Stomach (tissue), 9 donors: ENCODE results near the gene LTBR. TPM values are rescaled to one million over a fixed set of nuclear protein-coding genes. Genes with fewer than 3 reads are reported as not detected.

Experiments used
- DNase-seq, 2 donors: peaks; one replicate each; pipeline versions ENCODE4 v3.0.0 to v3.0.0-alpha.2; 2013 to 2019
- H3K27ac ChIP-seq, 5 donors: fragments of 200-600 bp in 4 of 5; sonication (generic) in 4 of 5; one replicate each; pipeline ENCODE4 v1.5.1; 2013 to 2019; ENCODE audit warnings: mild to moderate bottlenecking in 1 of 5, moderate library complexity in 1 of 5
- H3K27me3 ChIP-seq, 3 donors: fragments of 200-600 bp; sonication (generic); one replicate each; pipeline ENCODE4 v1.5.1; 2017 to 2019; ENCODE audit warnings: mixed run types in 1 of 3
- H3K36me3 ChIP-seq, 4 donors: fragments of 200-600 bp; sonication (generic); 1 replicate in 3 of 4; 2 replicates in 1 of 4; pipeline ENCODE4 v1.5.1; 2016 to 2019
- H3K4me1 ChIP-seq, 4 donors: fragments of 200-600 bp; sonication (generic); one replicate each; pipeline ENCODE4 v1.5.1; 2016 to 2019
- H3K4me3 ChIP-seq, 4 donors: fragments of 200-600 bp; sonication (generic) in 3 of 4; one replicate each; pipeline ENCODE4 v1.5.1; 2016 to 2019; ENCODE audit warnings: mild to moderate bottlenecking in 1 of 4
- H3K9me3 ChIP-seq, 4 donors: fragments of 200-600 bp; sonication (generic); one replicate each; pipeline ENCODE4 v1.5.1; 2016 to 2019
- EP300 ChIP-seq: sonication (generic); formaldehyde crosslinking; IDR thresholded peaks from one replicate; pipeline ENCODE4 v1.6.1; 2017; ENCODE audit warnings: antibody characterized with exemption
- POLR2A ChIP-seq, 4 donors: fragments of 450-650 bp; IDR thresholded peaks; one replicate each; pipeline ENCODE4 v1.6.1; 2016; ENCODE audit warnings: antibody characterized with exemption in 4 of 4, control low read depth in 2 of 4, mild to moderate bottlenecking in 1 of 4, moderate library complexity in 1 of 4
- POLR2AphosphoS5 ChIP-seq, 3 donors: sonication (generic); formaldehyde crosslinking; IDR thresholded peaks; one replicate each; pipeline ENCODE4 v1.6.1; 2016; ENCODE audit warnings: antibody characterized with exemption in 3 of 3
- WGBS, 5 donors: extraction: QIAGEN DNeasy Blood & Tissue Kit in 3 of 5; methylation state at CpG; one replicate each; pipeline versions ENCODE4 v1.1.5 to v1.1.7; 2013 to 2018; 5-methylcytosine and 5-hydroxymethylcytosine counted together
- intact Hi-C: fragments of 100-400 bp; cut with DNase I; formaldehyde crosslinking; loops from one replicate; pipeline ENCODE4 v1.15.1; 2023; ENCODE audit warnings: low total_unique reads
- polyA plus RNA-seq, 3 donors: library from polyadenylated mRNA; stranded (reverse); fragments of 200-250 nt; gene quantifications; one replicate each; pipeline ENCODE4 v1.2.3, GENCODE V29; 2013
- total RNA-seq, 5 donors: library from RNA; depleted of rRNA; stranded (reverse); fragments of >200 nt; gene quantifications; one replicate each; pipeline versions ENCODE4 v1.1.0 to v1.2.3, GENCODE V29; 2014 to 2016
- TF ChIP-seq, protein P1 (sequence below), 7 experiments: fragments of 450-650 bp in 4 of 7; fragments of 200-600 bp in 3 of 7; sonication (generic) in 3 of 7; IDR thresholded peaks; one replicate each; pipeline ENCODE4 v1.5.1; 2016 to 2019; ENCODE audit warnings: antibody characterized with exemption in 7 of 7, control low read depth in 2 of 7, mild to moderate bottlenecking in 1 of 7
- donor health status: healthy with polysubstance abuse.
- donor health status: Bipolar disorder and iron deficiency.
- donor health status: healthy.

LTBR gene
- total and polyA plus RNA-seq, 8 donors, result 27.5 to 471 (median 62.3) TPM

GRCh38 chr12:6423267-6424007, 39.5 kb downstream of the LTBR start:
- DNase-seq, result peak; percentile 87 to 96
- WGBS, 5 donors, result 4 to 7% (median 6%) methylated on average over 9 of the region's 9 CpGs
- Histone ChIP-seq H3K36me3 (no peaks in the 10 kb centered on the region), H3K4me1 (peaks cover 8 to 29% (median 15%) of the 10 kb centered on the region in 4 donors), H3K27ac (peak overlapping the region in 3 of 5 donors; percentile 17 to 58 (median 37)), H3K27me3 (no peaks in the 10 kb centered on the region), H3K9me3 (no peaks in the 10 kb centered on the region), H3K4me3 (no peak overlapping the region)
- intact Hi-C loops, result loop anchor here (10.0 kb wide), 1 partner anchor 111 kb away; the partner anchor contains the start of gene GAPDH
- TF ChIP-seq POLR2A (IDR thresholded peaks at IDR 0.05) (no peak), POLR2AphosphoS5 (IDR thresholded peaks at IDR 0.05) (peak; percentile 49 to 97 (median 65))
- TF ChIP-seq, protein P1, sequence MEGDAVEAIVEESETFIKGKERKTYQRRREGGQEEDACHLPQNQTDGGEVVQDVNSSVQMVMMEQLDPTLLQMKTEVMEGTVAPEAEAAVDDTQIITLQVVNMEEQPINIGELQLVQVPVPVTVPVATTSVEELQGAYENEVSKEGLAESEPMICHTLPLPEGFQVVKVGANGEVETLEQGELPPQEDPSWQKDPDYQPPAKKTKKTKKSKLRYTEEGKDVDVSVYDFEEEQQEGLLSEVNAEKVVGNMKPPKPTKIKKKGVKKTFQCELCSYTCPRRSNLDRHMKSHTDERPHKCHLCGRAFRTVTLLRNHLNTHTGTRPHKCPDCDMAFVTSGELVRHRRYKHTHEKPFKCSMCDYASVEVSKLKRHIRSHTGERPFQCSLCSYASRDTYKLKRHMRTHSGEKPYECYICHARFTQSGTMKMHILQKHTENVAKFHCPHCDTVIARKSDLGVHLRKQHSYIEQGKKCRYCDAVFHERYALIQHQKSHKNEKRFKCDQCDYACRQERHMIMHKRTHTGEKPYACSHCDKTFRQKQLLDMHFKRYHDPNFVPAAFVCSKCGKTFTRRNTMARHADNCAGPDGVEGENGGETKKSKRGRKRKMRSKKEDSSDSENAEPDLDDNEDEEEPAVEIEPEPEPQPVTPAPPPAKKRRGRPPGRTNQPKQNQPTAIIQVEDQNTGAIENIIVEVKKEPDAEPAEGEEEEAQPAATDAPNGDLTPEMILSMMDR (IDR thresholded peaks at IDR 0.05), result peak in 5 of 7 experiments; percentile 65 to 95 (median 86)

- no peaks in the 10 kb centered on the region for H3K27me3 ChIP-seq
- intact Hi-C loops, result loop anchor here (10.0 kb wide), 1 partner anchor 111 kb away; the partner anchor contains the start of gene GAPDH
- peak overlapping the region in 3 of 5 donors; percentile 17 to 58 (median 37) for H3K27ac ChIP-seq
- 40 to 53% (median 47%) methylated on average over 6 of the region's 6 CpGs for WGBS, 5 donors
- no peak for DNase-seq
- TF ChIP-seq POLR2A (IDR thresholded peaks at IDR 0.05) (no peak), EP300 (no peak), POLR2AphosphoS5 (IDR thresholded peaks at IDR 0.05) (no peak)
- TF ChIP-seq, protein P1 (IDR thresholded peaks at IDR 0.05), result no peak
- no peak overlapping the region for H3K4me3 ChIP-seq
- H3K4me1 ChIP-seq, result peaks cover 8 to 29% (median 15%) of the 10 kb centered on the region in 4 donors
- H3K36me3 ChIP-seq, result no peaks in the 10 kb centered on the region
- H3K9me3 ChIP-seq, result no peaks in the 10 kb centered on the region
Observed at GRCh38 chr12:6424008-6424347, 40.0 kb downstream of the LTBR start.

DNA sequence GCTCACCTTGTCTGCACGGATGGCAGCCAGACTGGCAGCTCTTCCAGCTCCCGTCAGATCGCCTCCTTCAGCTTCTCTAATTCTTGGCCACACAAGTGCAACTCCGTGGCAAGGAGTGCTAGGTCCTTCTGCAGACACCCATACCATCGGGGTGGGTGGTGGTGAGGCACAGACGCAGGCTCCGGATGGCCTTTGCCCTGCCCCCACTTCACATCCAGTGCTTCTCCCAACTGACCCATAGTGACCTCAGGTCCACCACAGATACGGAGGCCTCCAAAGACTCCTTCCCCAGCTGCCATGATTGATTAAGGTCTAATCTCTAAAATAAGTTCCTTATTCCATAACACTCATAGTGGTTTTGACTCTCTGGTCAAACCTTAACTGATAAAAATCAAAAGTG, 40.9 kb downstream of the LTBR start:
- 75 to 85% (median 83%) methylated on average over 8 of the region's 8 CpGs for WGBS, 5 donors
- Histone ChIP-seq H3K27ac (no peak overlapping the region), H3K4me1 (peaks cover 8 to 29% (median 15%) of the 10 kb centered on the region in 4 donors), H3K27me3 (no peaks in the 10 kb centered on the region), H3K4me3 (no peak overlapping the region), H3K9me3 (no peaks in the 10 kb centered on the region), H3K36me3 (no peaks in the 10 kb centered on the region)
- peak in 1 of 2 donors; percentile 17 for DNase-seq
- no peak for TF ChIP-seq POLR2AphosphoS5 (IDR thresholded peaks at IDR 0.05)
- no peak for TF ChIP-seq EP300
- TF ChIP-seq POLR2A (IDR thresholded peaks at IDR 0.05), result no peak
- TF ChIP-seq, protein P1 (IDR thresholded peaks at IDR 0.05), result no peak
- intact Hi-C loops, result loop anchor here (5.0 to 10.0 kb wide), 2 partner anchors 37 to 110 kb away; partner anchors contain the start of gene GAPDH

DNA sequence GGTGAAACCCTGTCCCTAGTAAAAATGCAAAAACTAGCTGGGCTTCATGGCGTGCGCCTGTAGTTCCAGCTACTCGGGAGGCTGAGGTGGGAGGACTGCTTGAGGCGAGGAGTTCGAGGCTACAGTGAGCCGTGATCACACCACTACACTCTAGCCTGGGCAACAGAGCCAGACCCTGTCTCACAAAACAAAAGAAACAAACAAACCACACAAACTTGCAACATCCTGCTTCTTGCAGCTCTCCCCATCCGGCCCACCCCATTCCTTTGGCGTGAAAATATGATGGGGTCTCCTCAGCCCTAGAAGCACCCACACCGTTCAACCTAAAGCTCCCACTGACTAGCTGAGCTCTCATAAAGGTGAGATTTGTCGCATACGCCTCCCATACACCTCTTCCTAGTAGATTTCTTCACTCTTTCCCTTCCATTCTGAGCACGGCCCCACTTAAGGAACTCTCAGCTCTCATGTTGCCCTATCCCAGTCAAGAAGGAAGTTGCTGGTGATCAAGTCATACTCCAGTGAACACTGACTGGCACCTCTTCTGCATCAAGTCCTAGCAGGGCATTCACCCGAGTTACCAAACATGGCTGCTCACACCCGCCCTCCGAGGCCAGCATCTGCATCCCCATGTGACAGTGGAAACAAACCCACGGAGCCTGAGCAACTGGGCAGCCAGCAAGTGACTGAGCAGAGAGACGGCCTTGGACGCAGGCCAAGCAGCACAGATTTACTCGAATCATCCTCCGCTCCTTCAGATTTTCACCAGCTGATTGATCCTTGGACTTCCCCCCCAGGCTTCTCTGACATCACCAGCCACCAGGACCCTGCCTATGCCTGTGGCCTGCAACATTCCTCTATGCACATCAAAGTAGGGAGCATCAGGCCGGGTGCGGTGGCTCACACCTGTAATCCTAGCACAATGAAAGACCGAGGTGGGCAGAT, 41.9 kb downstream of the LTBR start:
- peak; percentile 25 to 32 for DNase-seq
- no peaks in the 10 kb centered on the region for H3K9me3 ChIP-seq
- H3K27me3 ChIP-seq, result no peaks in the 10 kb centered on the region
- peak overlapping the region in 1 of 5 donors; percentile 53 for H3K27ac ChIP-seq
- WGBS, 5 donors, result 69 to 87% (median 83%) methylated on average over 23 of the region's 23 CpGs
- TF ChIP-seq, protein P1 (IDR thresholded peaks at IDR 0.05), result no peak
- TF ChIP-seq POLR2AphosphoS5 (IDR thresholded peaks at IDR 0.05) (no peak), EP300 (no peak), POLR2A (IDR thresholded peaks at IDR 0.05) (no peak)
- intact Hi-C loops, result loop anchor here (5.0 to 10.0 kb wide), 2 partner anchors 36 to 109 kb away; partner anchors contain the start of gene GAPDH
- H3K4me3 ChIP-seq, result no peak overlapping the region
- peaks cover 16 to 29% (median 20%) of the 10 kb centered on the region in 4 donors for H3K4me1 ChIP-seq
- H3K36me3 ChIP-seq, result no peaks in the 10 kb centered on the region
